RCC 7860 (cell line): ENCODE results near the gene CBLN3.
"Not testable (repeated sequence)": the region's sequence is repeated elsewhere in the genome, so short reads cannot be mapped to it uniquely, and the experiment has no call there.

Source experiments
- DNase-seq: peaks from one replicate; pipeline ENCODE4 v3.0.0-alpha.2; 2015; ENCODE audit warnings: low spot score
- FAIRE-seq: peaks from 2 replicates; lab custom pipeline; 2012; peaks lifted over from hg19 to GRCh38; lab: Jason Lieb, UNC

Gene CBLN3

DNA sequence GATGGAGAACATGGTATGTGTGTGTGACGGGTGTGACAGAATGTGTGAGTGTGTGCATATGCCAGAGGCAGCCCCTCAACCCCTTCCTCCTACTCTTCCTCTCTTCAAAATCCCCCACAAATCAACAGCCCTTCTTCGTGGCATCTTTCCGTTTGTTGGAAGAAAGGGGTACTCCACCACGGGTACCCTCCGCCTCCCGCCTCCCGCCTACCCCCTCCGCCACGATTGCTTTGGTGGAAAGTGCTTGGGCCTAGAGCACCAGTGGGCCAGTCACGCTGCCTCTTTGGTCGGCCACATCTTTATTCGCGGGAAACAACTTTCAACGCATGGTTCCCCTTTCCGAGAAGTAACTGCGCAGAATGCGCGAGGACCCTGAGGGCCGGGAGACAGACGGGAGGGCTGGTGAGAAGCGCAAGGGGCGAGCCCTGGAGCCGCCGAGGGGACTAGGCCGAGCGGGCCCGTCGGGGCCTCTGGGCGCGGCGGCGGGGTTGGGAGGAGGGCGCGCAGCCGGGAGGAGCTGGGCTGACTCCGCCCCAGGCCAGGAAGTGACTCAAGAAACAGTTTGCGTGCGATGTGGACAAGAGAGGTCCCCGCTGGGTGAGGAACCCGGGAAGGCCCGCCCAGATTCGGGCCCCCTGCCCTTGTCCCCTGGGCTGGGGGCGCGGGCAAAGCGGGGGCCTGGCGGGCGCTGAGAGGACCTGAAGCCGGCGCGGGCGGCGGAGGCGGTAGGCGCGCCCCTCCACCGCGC lies at the start of gene CBLN3, which contains the start of gene KHNYN:
Gene CBLN3, minus strand, starts transcription at position 274 of the 748 bp plus-strand sequence. CDS start 614 bp downstream, outside the sequence.
Gene KHNYN, plus strand, starts transcription at position 560 of the 748 bp plus-strand sequence. CDS start 777 bp downstream, outside the sequence.
- DNase-seq (peak; percentile 62), FAIRE-seq (no peak)

DNA sequence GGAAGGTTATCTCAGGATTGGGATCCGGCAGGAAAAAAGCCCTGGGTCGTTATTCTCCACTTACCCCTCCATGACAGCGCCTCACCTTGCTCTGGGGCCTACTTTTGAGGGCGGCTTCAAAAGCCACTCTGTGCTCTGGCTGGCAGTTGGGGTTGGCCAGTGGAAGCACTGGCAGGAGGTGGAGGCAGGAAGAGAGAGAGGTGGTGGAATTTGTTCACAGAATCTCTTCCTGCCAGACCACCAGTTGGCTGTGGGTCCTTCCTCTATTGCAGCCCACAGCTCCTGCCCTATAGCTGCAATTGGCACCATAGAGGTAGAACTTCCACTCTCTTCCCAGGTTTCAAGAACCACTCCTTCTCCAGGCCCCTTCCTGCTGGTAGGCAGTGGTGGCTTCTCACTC lies 45.8 kb upstream of the CBLN3 start:
- no peak for FAIRE-seq

DNA sequence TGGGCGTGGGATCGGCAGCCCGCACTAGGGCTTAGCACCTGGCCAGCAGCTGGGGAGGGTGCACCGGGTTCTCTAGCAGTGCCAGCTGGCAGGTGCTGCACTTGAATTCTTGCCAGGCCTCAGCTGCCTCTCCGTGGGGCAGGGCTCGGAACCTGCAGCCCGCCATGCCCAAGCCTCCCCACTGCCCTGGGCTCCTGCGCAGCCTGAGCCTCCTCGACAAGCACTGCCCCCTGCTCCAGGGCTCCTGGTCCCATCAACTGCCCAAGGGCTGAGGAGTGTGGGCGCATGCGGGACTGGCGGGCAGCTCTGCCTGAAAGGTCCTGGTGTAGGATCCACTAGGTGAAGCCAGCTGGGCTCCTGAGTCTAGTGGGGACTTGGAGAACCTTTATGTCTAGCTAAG lies 43.7 kb upstream of the CBLN3 start:
- DNase-seq (no peak), FAIRE-seq (no peak)

More for the DNA sequence above, 45.8 kb upstream of the CBLN3 start:
- no peak for DNase-seq

DNA sequence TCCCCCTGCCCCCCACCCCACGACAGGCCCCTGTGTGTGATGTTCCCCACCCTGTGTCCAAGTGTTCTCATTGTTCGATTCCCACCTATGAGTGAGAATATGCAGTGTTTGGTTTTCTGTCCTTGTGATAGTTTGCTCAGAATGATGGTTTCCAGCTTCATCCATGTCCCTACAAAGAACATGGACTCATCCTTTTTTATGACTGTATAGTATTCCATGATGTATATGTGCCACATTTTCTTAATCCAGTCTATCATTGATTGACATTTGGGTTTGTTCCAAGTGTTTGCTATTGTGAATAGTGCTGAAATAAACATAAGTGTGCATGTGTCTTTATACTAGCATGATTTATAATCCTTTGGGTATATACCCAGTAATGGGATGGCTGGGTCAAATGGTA lies 41.0 kb upstream of the CBLN3 start:
- FAIRE-seq, DNase-seq: not testable (repeated sequence)

DNA sequence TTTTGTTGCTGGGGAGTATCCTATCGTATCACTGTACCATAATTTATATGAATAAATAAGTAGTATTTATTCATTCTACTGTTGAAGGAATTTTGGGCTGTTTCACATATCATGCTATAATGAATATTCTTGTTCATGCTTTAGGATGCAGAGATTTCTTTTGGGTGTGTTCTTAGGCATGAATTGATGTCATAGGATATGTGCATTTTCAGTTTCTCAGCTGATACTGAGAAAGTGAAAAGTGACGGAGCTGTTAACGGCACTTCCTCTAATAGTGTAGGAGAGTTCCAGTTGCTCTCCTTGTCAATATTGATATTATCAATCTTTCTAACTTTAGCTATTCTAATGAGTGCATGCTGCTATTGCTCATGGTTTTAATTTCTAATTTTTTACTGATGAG lies 36.3 kb upstream of the CBLN3 start:
- no peak for FAIRE-seq
- DNase-seq = no peak

DNA sequence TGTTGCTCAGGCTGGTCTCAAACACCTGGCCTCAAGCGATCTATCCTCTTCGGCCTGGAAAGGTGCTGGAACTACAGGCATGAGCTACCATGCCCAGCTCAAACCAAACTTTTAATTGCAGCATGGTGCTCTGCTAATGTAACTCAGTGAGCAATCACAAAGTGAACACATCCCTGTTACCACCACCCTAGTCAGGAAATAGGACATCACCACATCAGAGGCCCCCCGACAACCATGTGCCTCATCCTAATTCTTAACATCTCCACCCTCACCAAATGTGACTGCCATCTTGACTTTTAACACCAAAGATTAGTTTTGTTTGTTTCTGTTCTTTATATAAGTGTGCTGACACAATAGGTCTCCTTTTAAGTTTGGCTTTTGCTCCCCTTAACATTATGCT lies 35.9 kb upstream of the CBLN3 start:
- FAIRE-seq (no peak), DNase-seq (no peak)

DNA sequence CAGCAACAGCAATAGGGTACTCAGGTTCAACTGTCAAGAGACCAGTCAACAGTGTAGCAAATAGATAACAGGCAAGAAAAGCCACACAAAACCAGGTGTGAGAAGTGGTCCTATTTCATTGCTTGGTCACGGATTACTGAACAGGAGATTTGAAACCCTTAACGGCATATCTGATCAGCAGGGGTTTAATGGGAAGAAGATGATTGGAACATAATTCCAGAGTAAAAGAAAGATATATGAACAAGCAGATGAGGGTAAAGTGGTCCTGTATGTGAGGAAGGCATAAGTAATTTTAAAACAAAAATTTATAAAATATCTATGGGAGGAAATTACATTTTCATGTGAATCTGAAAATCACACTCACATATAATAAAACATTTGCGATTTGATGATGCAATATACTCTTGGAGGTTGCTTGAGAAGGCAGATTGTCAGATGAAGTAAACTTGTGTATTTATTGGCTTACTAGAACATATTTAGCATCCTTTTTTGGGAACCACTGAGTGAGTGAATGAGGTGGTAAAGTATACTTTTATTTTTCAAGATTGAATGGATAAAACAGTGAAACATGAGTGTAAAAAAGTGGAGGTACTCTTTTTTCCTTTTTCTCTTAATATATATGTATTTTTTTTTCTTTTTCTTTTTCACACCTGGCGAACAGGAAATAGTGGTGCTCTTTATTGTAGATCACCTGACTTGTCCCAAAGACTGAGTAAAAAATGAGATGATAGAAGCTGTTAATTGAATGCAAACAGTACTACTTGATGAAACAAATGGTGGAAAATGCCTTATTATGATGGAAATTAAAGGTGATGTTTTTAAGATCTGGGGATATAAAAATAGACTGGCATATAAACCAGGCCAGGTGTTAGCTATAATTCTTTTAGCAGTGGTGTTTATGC lies 34.7 kb upstream of the CBLN3 start:
- no peak for DNase-seq
- FAIRE-seq = no peak

DNA sequence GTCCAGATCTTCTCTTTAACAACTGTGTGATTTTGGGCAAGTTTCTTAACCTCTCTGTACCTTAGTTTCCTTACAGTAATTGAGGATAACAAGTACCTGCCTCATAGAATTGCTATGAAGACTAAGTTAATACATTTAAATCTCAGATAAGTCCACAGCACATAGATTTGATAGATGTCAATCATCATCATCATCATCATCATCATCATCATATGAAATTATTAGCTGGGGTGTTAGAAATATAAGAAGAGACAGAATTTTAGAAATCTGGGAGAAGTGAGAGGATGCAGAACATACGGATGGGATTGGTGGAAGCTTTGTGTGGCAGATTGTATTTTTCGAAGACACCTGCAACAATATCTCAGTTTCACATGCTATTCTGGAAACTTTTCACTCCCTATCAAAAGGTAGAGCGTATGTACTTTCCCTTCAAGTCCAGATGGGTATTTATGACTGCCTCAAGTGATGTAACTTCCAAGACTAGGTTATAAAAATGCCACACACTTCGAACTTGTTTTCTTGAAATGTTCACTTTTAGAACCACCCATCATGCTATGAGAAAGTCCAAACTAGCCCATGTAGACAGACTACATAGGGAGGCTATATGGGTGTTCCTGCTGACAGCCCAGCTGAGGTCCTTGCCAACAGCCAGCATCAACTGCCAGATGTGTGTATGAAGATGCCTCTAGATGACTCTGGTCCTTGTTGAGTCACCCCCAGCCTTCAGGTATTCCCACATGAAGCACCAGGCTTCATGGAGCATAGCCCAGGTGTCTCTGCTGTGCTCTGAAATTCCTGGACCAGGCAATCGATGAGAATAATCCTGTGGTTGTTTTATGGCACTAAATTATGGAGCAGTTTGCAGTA lies 33.8 kb upstream of the CBLN3 start:
- FAIRE-seq (no peak), DNase-seq (no peak)

DNA sequence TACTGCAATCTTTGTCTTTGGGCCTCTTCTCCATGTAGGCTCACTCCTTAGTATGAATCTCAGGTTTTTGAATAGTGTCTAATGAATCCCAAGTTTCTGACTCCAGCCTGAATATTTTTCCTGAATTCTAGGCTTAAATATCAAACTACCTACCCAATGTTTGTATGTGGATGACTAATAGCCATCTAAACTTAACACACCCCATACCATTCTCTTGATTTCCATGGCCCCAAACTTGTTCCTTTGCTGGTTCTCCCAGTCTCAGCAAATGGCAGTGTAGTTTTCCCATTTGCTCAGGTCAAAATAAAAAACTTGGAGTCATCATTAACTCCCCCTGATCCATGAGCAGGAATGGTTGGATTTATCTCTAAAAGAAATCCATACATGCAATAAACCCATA lies 31.9 kb upstream of the CBLN3 start:
- FAIRE-seq = no peak
- no peak for DNase-seq

DNA sequence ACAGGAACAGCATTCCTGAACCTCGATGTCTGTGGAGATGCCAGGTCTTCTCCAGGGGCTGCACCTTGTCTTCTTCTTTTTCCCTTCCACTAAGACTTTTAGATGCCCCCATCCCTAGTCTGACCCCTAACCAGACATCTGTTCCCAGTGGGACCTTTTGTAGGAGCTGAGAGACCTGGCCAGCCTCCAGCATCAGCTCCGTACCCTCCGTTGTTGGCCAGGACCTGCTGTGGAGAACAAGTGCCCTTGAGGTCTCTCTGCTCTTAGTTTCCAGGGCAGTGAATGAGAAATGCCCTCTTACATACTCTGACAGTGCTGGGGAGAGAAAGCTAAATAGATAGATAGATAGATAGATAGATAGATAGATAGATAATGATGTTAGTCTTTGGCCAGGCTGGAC lies 29.9 kb upstream of the CBLN3 start:
- FAIRE-seq (no peak), DNase-seq (no peak)

DNA sequence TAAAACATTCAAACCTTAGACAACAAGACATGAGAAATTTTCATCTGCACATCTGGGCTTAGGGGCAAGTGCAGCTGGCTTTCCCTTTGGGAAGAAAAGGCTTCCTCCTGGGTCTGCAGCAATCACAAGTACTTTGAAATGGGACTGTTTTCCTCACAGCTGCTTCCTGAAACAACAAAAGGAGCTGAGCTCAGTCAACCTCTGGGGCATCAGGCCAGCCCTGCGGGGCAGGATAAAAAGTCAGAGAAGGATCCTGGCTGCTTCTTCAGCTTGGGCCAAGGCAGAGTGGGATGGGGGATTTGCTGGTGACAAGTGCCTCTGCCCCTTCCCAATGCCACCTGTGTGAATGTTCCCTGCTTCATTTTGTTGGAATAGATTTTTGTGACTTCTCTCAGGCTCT lies 29.3 kb upstream of the CBLN3 start:
- FAIRE-seq = no peak
- no peak for DNase-seq

DNA sequence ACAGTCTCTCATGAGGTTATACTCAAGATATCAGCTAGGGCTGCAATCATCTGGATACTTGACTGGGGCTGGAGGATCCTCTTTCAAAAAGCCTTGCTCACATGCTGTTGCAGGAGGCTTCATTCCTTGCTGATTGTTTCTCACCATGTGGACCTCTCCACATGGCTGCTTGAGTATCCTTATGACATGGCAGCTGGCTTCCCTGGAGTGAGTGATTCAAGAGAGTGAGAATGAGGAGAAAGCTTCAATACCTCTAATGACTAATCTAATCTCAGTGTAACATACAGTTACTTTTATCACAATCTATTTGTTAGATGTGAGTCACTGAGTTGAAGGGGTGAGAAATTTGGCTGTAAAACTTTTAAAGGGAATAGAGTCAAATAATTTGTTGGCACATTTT lies 27.5 kb upstream of the CBLN3 start:
- DNase-seq (no peak), FAIRE-seq (no peak)

DNA sequence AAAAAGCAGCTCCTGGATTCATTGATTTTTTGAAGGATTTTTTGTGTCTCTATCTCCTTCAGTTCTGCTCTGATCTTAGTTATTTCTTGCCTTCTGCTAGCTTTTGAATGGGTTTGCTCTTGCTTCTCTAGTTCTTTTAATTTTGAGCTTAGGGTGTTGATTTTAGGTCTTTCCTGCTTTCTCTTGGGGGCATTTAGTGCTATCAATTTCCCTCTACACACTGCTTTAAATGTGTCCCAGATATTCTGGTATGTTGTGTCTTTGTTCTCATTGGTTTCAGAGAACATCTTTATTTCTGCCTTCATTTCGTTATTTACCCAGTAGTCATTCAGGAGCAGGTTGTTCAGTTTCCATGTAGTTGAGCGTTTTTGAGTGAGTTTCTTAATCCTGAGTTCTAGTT lies 21.4 kb upstream of the CBLN3 start:
- FAIRE-seq = not testable (repeated sequence)

DNA sequence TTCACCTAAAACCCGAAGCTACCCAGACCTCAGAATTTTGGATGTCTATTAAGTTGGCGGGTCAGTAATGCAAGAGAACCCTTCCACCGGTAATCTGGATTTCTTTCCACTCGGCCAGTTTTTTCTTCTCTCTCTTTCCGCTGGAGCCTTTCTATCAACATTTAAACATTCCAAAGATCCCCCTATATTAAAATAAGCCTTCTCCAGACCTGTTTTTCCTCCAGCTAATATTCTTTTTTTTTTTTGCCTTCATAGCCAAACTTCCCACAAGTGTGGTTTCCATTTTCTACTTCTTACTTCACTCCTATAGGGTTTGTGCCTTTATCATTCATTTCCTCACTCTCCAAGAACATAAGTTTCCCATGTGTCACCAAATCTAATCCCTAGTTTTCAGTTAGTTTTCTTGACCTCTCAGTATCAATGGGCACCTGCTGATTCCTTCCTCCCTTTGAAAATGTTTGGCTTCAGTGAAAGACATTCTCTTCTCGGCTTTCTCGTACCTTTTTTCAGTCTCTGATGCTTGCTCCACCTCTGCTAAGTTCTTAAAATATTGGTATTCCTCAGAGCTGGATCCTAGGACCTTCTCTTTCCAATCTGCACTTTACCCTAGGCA lies 13.7 kb upstream of the CBLN3 start:
- no peak for DNase-seq
- no peak for FAIRE-seq

More for the DNA sequence above, 21.4 kb upstream of the CBLN3 start:
- DNase-seq = not testable (repeated sequence)

DNA sequence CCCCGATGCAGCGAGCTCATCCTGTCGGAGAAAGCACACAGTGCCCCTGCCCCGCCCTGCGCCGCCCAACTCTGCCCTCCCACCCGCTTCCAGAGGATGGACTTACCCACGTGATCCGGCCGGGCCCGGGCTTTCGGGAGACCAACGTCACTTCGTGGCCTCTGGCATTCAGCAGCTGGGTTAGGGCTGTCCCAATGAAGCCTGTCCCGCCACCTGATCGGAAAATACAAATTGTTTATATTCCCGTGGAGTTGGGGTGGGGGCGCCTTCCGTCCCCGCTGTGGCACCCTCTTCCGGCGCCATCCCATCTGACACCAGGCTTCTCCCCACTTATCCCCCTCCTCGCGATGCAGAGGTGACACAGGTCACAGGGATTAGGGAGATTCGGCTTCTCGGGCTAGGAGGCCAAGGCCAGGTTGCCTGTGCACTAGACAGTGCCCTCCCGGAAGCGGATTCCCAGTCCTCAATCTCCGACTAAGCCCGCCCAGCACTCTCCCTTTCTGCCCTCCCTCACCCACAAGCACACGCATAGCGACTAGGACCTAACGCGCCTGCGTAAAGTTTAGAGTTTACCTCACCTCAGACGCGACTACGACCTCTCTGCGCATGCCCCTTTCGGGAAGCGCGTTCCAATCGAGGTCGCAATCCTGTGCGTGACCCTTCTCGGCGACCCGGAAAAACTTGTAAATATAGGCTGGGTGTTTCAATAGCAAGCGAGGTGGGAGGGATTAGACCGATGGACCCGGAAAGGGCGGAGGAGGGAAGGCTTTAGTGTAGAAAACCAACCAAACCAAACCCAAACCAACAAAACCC lies 13.0 kb upstream of the CBLN3 start, which contains the start of gene SDR39U1:
Gene SDR39U1, minus strand, starts transcription at position 537 of the 813 bp plus-strand sequence. Its CDS starts 7 bp downstream, at position 530.
- DNase-seq (peak; percentile 92), FAIRE-seq (peak; percentile 74)

DNA sequence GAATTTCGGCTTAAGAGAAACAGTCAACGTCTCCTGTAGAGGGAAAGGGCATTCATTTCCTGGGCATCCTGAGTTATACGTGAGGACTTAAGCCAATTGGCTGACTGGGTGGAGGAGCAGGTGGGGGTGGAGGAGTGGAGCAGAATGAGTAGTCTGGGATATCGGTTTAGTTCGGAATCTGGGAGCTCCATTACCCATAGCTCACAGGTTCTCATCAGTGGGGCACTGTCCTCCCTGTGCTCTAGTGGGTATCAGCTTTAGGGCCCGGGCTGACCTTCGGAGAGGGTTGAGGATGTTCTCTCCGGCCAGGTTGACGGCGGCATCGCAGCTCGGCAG lies 12.4 kb upstream of the CBLN3 start:
- no peak for FAIRE-seq
- no peak for DNase-seq

DNA sequence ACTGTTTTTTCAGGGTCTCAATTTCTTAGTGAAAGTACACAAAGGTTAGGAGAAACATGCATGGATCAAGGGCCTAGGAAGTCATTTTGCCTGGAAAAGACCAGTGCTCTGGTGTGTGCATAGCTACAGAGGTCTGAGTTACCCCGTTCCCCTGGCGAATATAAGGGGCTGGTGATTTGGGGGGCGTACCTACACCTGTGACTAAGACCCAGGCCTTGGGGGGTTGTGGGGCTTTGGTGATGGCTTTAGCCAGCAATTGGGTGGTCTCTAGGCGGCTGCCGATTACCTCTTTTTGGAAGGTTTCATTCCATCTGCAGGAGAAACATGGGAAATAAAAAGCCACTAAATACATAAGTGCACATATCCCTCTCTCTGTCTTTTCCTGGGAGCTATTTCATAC lies 12.0 kb upstream of the CBLN3 start:
- FAIRE-seq = no peak
- no peak for DNase-seq

DNA sequence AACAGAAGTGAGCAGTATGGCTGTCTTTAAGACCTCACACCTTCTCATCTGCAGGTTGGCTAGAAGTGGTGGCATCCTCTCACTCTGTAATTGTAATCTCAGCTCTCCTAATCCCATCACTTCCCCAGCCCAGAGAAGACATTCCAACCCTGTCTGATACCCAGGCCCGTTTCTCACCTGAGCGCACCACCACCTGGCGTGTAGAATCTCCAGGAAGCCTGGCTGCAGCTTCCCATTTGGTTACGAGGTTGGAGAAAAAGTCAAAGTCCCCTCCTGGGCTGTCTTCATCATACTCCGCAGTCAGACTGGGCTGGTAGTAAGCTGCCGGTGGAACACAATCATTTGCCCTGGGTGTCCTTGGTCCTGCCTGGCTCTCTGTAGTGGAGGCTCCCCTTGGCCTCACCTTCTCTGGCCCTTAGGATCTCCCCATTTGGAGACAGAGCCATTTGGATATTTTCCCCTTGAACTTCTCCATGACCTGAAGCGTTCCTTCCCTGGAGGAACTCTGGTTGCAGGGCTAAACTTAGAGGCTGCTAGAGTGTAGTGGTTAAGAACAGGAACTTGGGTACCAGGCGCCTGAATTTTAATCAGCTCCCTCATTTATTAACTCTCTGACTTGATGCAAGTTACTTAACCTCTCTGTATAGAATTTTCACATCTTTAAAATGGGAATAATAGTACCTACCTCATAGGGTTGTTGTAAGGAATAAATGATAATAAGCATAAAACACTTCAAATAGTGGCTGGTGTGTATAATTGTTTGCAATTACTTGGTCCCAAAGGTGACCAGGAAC lies 11.3 kb upstream of the CBLN3 start:
- DNase-seq = no peak

More for the DNA sequence above, 11.3 kb upstream of the CBLN3 start:
- no peak for FAIRE-seq
